Stimulated activated CD8-positive, alpha-beta memory T cell treated with anti-CD3 and anti-CD28 coated beads, Interleukin-7, amount 100 ng/mL, for 4 hours (primary cell): Measurements from ENCODE around the gene SRGAP2B.
"Not testable (repeated sequence)": the region's sequence is repeated elsewhere in the genome, so short reads cannot be mapped to it uniquely, and the experiment has no call there.

ENCODE experiments used
- DNase-seq, 2 donors: peaks; one replicate each; pipeline ENCODE4 v3.0.0-alpha.2; 2020; ENCODE audit warnings: low read depth in 2 of 2

SRGAP2B gene

DNA sequence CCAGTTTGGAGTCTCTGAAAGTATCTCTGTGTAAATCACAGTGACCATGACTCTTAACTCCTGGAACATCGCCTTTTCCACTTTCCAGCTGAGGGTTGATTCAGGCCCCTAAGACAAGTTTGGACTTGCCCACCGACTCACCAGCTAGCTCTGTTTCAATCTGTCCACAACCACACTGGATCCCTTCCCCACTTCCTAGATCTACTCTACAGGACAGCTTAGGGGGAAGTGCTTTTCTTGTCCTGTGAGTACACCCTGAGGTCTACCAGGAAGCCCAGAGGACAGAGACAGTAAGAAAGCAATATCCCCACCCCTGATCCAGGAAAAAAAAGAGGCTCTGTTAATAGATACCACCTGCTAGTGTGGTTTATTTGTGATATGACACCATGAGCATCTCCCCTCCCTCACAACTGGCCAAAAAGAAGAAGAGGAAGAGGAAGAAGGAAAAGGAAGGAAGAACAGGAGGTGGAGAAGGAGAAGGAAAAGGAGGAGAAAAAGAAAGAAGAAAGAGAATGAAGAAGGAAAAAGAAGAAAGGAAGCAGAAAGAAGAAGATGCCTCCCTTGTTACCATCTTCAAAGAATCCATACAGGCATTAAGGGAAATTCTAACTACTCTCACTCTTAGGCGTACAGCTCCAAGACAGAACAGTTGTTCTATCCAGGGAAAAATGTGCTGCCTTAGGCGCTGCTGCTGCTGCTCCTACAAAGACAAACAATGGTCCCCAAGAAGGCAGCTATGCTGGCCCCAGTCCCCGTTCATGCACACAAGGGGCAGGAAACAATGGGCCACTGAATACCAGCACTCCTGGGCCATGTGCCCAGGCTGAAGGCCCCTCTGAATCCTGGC is 96.8 kb downstream of the SRGAP2B start:
- not testable (repeated sequence) for DNase-seq

DNA sequence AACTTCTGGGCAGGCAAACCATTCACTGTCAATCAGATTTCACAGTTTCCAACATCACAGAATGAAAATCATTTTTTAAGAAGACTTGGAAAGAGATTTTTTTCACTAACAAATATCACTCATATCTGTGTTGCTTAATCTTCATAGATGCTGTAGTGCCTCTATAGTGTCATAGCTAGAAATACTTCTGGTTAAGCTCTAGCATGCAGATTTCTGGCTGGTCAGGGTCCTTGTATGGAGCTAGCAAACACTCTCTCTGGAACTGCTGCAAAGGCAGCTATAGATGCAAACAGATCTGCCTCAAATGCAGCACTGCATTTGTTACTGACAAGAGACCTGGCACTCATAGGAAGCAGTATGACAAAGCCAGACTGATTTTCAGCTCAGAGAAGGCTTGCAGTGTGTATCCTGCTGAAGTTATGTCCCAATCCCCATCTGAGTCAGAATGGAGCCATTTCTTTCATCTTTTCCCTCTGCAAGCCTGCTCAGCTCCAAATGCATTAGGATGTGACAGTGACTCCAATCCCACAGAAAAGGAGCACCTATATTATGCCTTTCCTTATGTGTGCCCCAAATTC is 99.2 kb downstream of the SRGAP2B start:
- DNase-seq = not testable (repeated sequence)

DNA sequence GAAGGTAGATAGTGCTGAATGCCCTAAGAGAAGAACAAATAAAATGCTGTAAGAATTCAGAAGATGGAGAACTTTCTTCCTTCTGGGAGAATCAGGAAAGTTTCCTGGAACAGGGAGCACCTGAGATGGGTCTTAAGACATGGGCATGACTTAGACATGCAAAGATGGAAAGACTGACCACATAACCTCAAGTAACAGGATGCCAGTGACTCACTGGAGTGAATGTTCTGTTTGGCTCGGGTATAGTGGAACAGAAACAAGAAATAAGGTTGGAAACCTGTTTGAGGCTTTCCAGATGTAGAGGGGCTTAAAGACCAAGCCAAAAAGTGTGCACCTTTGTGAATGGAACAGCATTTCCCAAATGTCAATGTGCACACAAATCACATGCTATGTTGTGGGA is 102.2 kb downstream of the SRGAP2B start:
- not testable (repeated sequence) for DNase-seq

DNA sequence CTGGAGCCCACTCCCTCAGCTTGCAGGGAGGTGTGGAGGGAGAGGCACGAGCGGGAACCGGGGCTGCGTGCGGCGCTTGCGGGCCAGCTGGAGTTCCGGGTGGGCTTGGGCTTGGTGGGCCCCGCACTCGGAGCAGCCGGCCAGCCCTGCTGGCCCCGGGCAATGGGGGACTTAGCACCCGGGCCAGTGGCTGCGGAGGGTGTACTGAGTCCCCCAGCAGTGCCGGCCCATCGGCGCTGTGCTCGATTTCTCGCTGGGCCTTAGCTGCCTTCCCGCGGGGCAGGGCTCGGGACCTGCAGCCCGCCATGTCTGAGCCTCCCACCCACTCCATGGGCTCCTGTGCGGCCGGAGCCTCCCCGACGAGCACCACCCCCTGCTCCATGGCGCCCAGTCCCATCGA is 104.5 kb downstream of the SRGAP2B start:
- DNase-seq = not testable (repeated sequence)

DNA sequence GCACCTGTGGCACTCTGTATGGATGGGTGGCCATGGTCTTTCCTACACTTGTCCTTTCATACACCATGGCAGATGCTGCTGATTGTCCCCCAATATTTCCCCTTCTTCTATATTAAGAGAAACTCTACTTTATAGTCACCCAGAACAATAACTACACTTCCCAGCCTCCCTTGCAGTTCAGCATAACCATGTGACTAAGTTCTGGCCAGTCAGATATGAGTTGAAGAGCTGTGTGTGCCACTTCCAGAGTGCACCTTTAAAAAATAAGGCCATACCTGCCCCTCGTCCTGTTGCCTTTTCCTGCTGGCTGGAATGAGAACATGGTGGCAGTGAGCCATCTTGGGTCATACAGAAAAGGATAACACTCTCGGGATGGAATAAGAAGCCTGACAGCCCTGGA is 108.0 kb downstream of the SRGAP2B start:
- DNase-seq = not testable (repeated sequence)

DNA sequence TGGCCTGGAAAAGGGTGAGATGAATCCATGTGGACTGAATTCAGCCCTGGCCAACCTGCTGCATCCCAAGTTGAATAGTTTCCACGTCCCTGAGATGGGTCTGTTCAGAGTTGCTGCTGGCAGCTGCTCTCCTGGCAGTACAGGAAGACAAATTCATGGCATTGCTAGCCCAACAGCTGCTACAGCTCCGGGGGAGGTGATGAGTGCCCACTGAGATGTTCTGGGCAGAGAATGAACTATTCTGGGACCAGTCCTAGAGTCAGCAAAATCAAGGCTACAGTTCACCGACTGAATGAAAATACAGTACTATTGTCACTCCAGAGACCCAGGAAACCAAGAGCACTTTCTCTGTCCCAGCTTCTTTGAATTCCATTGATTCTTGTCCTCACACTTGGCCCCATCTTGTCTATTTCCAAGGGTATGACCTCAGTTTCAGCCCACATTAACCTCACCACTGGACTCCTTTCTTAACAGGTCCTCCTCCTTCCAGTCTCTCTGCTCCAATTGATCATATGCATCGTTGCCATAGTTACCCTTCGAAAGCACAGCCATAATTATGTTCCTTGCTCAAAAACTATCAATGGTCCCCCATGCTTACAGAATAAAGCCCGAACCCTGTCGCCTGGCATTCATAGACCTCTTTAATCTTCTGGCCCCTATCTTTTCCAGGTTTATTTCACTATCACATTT is 108.8 kb downstream of the SRGAP2B start:
- not testable (repeated sequence) for DNase-seq

DNA sequence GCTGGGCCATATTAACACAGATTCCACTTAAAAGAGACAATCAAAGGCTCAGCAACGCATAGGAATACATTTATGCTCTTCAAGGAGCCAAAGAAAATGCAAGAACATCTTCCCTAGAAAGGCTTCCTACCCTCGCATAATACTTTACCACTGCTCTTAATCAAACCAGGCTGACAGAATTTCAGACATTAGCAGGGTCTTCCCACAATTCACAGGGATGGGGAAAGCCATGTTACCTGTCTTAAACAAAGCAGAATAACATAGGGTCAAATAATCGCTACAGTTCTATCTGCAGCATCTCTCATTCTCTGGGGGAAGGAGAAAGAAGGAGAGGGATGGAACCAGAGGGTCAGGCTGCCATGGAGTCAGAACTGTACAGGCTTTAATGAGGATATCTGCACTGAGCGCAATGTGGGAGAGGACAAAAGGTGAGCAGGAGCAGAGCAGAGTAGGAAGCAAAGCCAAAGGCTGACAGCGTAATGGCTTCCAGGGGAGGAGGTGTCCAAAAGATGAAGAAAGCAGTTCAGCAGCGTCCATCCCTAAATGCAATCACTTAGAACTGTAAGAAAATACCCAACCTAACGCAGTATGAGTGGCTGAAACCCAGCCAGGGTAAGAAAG is 109.5 kb downstream of the SRGAP2B start:
- not testable (repeated sequence) for DNase-seq

DNA sequence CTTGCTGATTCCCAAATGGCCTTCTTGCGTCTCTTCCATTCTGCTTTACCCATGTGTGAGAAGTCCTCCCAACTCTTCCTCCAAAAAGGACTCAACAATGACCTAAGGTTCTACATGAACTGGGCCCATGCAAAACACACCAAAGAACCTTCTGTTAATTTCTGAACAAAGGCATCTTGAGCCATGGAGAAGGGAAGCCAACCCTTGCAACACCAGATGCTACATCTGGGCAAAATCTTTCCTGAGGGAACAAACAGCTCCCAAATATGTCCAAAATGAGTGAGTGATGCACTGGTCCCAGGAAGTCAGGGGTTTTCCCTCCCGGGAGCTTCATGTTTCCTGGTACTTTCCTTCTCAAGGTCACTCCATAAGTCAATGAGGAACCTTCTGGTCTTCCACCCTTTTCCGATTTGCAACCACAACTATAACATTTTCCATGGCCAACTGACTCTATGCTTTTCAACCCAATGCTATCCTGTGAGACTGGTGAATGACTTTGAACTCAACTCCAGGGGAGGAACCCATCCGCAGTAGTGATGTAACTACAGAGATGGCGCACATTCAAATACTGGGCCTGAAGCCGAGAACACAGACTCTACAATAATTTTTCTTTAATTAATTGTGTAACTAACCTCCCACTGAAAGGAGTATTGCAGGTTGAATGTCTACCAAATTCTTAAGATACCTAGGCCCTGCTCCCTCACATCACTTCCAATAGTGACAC is 112.2 kb downstream of the SRGAP2B start:
- not testable (repeated sequence) for DNase-seq

DNA sequence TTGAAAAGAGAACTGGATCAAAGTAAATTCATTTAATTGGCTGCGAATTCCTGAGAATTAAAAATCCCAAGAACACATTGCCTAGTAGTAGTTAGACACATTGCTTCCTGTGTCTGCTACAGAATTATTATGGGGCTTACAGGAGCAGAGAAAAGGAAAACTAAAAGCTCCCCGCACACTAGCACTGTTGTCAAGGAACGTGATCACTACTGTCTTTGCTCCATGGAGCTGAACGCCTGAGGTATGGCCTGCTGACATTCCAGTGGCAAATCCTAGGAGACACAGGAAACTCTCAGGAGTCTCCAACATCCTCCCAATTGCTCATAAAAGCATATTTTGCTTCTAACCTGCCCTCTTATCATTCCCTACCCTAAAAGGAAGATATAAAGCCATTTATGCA is 114.0 kb downstream of the SRGAP2B start:
- not testable (repeated sequence) for DNase-seq

DNA sequence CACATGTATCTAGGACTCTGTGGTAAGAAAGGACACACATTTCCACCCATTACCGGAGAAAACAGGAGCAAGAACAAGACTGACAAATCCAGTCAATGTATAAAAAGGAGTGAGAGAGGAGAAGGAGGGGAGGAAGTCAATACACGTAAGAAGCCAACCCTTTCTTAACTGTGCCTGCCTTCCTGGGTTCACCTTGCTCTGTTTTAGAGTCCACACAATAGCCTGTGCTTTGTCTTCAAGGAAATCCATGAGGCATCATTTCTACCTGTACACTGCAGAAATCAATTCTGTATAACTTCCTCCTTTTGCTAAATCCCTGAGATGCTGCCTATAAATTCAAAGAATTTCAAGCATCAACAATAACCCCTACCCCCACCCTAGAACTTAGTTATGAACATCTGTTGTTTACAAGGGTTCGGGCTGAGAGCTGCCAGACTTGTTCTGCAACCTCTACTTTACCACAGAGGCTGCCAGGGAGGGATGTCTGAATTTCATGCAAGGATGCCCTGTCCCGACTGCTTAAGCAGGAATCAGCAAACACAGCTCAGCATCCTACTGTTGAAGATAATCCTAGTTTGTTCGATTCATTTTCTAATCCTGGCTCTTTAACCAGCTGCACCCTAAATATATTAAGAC is 115.0 kb downstream of the SRGAP2B start:
- DNase-seq = not testable (repeated sequence)

DNA sequence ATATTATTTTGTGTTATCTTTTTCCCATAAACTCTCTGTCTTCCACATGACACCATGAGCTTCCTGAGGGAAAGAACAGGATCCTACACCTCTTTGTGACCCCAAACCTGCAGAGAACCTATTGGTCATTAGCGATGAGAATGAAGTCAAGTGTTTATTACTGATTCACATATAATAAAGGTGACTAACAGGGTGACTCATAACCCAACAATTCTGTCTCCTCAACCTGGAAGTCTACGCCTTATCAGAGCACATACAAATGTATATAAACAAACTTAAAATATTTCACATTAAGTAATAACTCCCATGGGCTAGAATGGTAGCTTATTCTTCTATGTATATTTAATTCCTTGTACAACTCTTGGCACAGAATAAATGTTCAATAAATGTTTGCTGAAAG is 117.3 kb downstream of the SRGAP2B start:
- not testable (repeated sequence) for DNase-seq

DNA sequence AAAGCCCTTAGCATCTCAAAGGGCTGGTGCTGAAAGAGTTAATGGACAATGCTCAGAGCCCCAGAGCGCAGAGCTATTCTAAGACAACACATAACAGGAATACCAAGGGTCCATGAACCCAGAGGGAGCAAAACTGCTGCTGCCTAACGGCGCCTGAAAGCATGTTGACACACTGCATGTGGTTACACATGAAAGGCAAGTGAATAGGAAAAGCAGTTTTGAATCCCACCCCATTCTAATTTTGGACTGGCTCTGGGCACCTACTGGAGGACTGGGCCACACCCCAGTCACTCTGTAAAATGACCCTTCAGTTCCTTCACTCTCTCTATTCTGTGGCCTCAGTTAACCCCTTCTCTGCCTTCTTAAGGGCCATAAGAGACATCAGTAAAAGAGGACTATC is 123.2 kb downstream of the SRGAP2B start:
- DNase-seq = not testable (repeated sequence)

DNA sequence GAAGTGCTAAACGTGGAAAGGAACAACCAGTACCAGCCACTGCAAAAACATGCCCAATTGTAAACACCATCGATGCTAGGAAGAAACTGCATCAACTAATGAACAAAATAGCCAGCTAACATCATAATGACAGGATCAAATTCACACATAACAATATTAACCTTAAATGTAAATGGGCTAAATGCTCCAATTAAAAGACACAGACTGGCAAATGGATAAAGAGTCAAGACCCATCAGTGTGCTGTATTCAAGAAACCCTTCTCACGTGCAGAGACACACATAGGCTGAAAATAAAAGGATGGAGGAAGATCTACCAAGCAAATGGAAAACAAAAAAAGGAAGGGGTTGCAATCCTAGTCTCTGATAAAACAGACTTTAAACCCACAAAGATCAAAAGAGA is 128.6 kb downstream of the SRGAP2B start:
- not testable (repeated sequence) for DNase-seq

DNA sequence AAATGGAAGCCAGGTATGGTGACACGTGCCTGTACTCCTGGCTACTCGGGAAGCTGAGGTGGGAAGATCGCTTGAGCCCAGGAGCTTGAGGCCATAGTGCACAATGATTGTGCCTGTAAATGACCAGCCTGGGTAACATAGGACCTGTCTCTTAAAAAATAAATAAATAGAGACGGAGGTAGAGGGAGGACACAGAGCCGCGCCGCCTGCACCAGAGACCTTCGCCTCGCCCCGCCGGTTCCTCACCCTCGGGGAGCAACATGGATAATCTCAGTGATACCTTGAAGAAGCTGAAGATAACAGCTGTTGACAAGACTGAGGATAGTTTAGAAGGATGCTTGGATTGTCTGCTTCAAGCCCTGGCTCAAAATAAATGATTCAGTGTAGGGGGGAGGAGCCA is 130.4 kb downstream of the SRGAP2B start:
- DNase-seq = not testable (repeated sequence)

DNA sequence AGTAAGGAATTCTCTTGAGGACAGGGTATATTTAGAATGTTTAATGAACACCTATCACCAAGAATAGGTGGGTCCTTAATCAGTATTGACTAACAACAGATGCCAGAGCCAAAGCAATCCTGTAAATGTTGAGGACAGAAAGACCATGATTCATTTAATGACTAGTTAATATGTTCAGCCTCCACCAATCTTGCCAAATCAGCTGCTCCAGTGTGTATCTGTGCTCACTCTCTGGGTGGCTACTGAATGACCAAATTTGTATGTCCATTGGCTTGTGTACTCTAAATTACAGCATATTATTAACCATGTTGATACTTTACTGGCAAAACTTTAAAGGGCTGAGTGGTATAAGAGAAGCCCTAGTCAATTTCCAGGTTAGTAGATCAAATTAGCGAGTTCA is 130.9 kb downstream of the SRGAP2B start:
- DNase-seq = not testable (repeated sequence)

DNA sequence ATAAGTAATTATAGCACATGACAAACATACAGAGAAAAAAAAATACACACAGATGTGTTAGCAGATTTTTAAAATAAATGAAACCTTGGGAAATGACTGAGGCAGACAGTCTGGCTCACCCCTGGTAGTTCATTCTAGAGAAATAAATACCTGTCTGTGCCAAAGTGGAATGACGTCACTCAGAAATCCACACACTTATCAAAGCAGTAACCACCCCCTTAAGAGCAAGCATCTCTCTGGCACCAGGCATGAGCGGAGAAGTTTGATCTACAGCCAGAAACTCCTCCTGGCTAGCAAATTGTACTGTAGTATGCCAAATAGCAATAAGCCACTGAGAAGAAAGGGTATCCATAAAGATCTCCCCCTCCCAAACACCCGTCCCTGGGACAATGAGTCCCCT is 131.6 kb downstream of the SRGAP2B start:
- not testable (repeated sequence) for DNase-seq

DNA sequence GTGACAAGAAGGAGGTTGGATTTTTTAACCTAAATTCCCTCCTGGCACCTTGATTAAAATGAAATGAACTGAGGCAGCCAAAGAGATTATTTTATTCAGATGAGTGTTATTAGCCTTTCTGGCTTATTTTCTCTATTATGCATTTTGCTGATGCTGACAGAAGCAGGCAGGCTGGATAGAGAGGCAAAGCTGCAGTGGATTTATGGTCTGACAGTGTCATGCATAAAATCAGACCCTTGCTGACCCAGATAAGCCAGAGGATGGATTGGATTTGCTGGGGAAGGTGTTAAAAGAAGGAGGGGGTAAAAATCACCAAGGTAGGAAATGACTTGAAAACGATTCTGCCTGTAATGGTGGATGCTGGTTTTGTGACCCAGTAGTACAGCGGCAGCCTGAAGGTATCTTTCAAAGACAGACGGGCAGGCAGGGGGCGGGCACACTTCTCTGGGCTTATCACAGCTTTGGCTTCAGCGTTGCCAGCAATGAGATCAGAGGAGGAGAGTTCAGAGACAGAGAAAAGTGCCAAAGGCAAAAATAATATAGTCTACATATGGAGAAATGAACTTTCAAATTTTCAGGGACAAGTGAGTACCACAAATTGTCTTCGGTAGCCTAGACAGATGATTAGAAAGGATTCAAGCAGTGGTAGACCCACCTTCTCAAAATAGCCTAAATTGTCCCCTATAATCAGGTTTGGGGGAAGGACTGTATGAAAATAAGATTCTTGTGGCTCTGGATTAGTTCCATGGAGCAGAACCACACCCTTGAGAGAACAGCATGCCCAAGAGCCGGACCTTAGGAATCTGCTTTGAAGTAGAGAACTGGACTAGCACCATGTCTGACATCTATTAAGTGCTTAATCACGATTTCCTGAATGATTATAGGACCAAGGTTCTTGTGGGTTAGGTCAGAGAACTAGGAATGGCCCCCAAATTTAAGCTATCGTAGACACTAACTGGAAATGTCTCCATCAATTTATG is 133.2 kb downstream of the SRGAP2B start:
- DNase-seq = not testable (repeated sequence)

DNA sequence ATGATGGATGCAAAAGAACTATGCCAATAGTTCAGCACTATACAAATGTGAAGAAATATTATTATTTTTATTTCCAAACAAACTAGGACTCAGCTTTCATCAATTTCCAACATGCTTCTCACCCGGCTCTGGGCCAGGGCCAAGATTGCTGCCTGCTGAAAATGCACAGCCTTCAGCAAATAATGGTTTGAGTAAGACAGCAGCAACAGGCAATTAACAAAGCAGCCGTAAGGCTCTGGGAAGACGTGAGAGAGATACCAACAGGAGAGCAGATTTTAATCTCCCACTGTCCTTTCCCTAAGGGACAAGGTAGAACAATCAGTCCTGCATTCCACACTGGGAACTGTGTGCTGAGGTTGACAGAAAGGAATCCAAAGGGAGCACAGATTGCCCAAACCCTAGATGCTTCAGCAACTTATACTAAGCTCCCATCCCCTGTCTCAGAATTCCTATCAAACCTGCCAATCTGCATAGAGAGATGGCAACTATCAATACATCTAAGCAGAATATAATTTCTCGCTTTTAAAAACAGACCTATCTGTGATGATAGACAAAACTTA is 134.1 kb downstream of the SRGAP2B start:
- DNase-seq = not testable (repeated sequence)

DNA sequence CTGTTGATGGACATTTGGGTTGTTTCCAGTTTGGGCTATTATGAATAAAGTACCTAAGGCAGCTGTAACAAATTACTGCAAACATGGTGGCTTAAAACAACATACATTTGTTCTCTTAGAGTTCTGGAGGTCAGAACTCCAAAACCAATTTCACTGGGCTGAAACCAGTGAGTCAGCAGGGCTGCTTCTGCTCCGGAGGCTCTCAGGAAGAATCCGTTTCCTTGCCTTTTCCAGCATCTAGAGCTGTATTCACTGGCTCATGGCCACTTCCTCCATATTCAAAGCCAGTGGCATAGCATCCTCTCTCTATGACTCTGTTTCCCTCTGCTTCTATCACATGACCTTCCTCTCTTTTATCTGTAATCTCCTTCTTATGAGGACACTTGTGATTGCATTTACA is 146.7 kb downstream of the SRGAP2B start:
- DNase-seq = not testable (repeated sequence)
